GDM1 (cell line): ENCODE data around the gene RGS10.
A peak's percentile ranks its signal among the peaks of the same experiment; 100 is the strongest.
"Not testable (repeated sequence)": the region's sequence is repeated elsewhere in the genome, so short reads cannot be mapped to it uniquely, and the experiment has no call there.

ENCODE experiments used
- DNase-seq: peaks from one replicate; lab custom pipeline; 2025; lab: John Stamatoyannopoulos, UW

Gene RGS10

GRCh38 chr10:119542357-119542987 is at the start of gene RGS10:
Gene RGS10, minus strand, starts transcription at chr10:119542719. Its CDS starts 81 bp downstream, at chr10:119542638.
- peak; percentile 86 for DNase-seq

- no peak for DNase-seq
Observed at GRCh38 chr10:119588071-119588470, 45.6 kb upstream of the RGS10 start.

- DNase-seq, result no peak
Observed at GRCh38 chr10:119578355-119578754, 35.8 kb upstream of the RGS10 start.

GRCh38 chr10:119575991-119576390 is 33.5 kb upstream of the RGS10 start:
- no peak for DNase-seq

GRCh38 chr10:119575506-119575905 is 33.0 kb upstream of the RGS10 start:
- no peak for DNase-seq

- DNase-seq, result no peak
Observed at GRCh38 chr10:119567978-119568377, 25.5 kb upstream of the RGS10 start.

GRCh38 chr10:119562097-119562496 is 19.6 kb upstream of the RGS10 start:
- no peak for DNase-seq

GRCh38 chr10:119559511-119559910 is 17.0 kb upstream of the RGS10 start:
- not testable (repeated sequence) for DNase-seq

- DNase-seq, result not testable (repeated sequence)
Observed at GRCh38 chr10:119556081-119556480, 13.6 kb upstream of the RGS10 start.

- DNase-seq, result no peak
Observed at GRCh38 chr10:119555178-119555784, 12.8 kb upstream of the RGS10 start.

- DNase-seq, result no peak
Observed at GRCh38 chr10:119550827-119551226, 8.3 kb upstream of the RGS10 start.

- DNase-seq, result no peak
Observed at GRCh38 chr10:119549247-119549999, 6.9 kb upstream of the RGS10 start.

- no peak for DNase-seq
Observed at GRCh38 chr10:119546009-119546408, 3.5 kb upstream of the RGS10 start.

GRCh38 chr10:119545310-119545709 is 2.8 kb upstream of the RGS10 start:
- DNase-seq, result no peak

GRCh38 chr10:119543814-119544642 is 1.5 kb upstream of the RGS10 start:
- no peak for DNase-seq

GRCh38 chr10:119542988-119543813 is 682 bp upstream of the RGS10 start:
- peak; percentile 57 for DNase-seq

GRCh38 chr10:119541459-119542356 is 811 bp downstream of the RGS10 start:
- DNase-seq, result no peak

GRCh38 chr10:119541046-119541445 is 1.5 kb downstream of the RGS10 start:
- no peak for DNase-seq

- DNase-seq, result no peak
Observed at GRCh38 chr10:119540038-119540437, 2.5 kb downstream of the RGS10 start.

GRCh38 chr10:119539359-119539825 is 3.1 kb downstream of the RGS10 start:
- DNase-seq, result no peak
